Astrocyte of the spinal cord (primary cell): ENCODE measurements around the gene SPOCK3.

Experiments used
- DNase-seq: peaks from one replicate; pipeline ENCODE4 v3.0.0; 2011; ENCODE audit warnings: low read depth, low spot score
- H3K4me3 ChIP-seq: 2 replicates; pipeline ENCODE4 v1.5.1; 2011; ENCODE audit warnings: low read depth, mild to moderate bottlenecking, low read length, moderate library complexity
- CTCF ChIP-seq: IDR thresholded peaks from 2 replicates; pipeline ENCODE4 v1.5.1; 2012; ENCODE audit warnings: low read depth, mild to moderate bottlenecking, low read length, inconsistent platforms
- in situ Hi-C: cut with HindIII; loops from 2 replicates; pipeline ENCODE4 v1.10.0; 2017; ENCODE audit warnings: low sequenced_read_pairs

The SPOCK3 gene

DNA sequence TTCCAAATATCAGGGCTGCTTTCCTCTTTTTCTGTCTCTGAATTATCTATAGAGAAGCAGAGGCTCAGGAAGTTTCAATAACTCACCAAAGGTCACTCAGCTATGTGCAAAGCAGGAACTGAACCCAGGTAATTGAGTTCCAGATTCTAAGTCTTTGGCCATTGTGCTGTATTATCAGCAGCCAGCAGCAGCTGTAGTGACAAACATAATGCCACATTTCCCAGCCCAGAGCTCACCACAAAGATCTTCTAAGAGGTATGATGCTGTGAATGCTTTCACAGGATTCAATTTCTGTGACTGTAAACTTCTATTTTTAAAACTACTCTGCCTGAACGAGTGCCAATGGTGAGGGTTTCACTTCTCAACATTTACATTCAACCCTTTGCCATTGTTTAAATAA is 56.4 kb downstream of the SPOCK3 start:
- TF ChIP-seq CTCF = no peak

GRCh38 chr4:167176723-167177367 is 57.4 kb downstream of the SPOCK3 start:
- H3K4me3 ChIP-seq = no peak overlapping the region
- TF ChIP-seq CTCF = no peak
- in situ Hi-C loops = no loop called here
- no peak for DNase-seq

More for the DNA sequence above, 56.4 kb downstream of the SPOCK3 start:
- H3K4me3 ChIP-seq = no peak overlapping the region
- in situ Hi-C loops = no loop called here
- DNase-seq = no peak

DNA sequence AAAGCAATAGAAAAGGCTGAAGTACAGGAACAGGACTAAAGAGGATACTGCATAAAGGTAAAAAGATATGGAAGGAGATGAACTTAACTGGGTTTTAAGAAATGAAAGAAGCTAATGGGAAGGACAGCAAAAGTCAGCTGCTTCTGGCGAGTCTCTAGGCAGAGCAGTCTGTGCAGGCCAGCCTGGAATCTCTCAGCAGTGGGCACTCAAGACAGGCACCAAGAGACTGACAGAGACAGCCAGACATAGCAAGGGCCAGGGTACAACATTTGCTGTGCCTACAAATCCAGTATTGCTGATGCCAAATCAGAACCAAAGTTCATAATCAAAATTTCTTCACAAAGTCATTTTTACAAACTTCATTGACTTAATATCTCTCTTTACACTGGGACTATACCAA is 62.4 kb downstream of the SPOCK3 start:
- in situ Hi-C loops = no loop called here
- TF ChIP-seq CTCF = no peak
- DNase-seq = no peak
- H3K4me3 ChIP-seq = no peak overlapping the region

- in situ Hi-C loops = no loop called here
- DNase-seq = no peak
- no peak for TF ChIP-seq CTCF
- H3K4me3 ChIP-seq = no peak overlapping the region
Observed at GRCh38 chr4:167168611-167169010, 65.7 kb downstream of the SPOCK3 start.

DNA sequence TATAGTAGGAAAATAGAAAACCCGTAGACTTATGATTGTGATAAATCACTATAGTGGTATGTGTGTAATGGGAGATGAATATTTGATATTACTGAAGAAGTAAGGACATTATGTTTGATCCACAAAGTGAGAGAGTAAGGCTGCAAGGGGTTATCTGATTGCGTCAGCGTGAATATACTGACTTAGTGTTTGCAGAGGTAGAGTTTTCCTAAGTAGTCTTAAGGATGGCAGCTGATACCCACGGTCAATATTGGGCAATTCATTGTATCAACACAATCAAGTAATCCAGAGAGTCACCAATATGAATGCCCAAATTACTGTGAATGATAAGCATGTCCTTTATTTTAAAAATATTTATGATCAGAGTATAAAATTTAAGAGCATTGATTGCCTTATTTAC is 83.7 kb downstream of the SPOCK3 start:
- in situ Hi-C loops = no loop called here
- H3K4me3 ChIP-seq = no peak overlapping the region
- DNase-seq = no peak
- no peak for TF ChIP-seq CTCF

DNA sequence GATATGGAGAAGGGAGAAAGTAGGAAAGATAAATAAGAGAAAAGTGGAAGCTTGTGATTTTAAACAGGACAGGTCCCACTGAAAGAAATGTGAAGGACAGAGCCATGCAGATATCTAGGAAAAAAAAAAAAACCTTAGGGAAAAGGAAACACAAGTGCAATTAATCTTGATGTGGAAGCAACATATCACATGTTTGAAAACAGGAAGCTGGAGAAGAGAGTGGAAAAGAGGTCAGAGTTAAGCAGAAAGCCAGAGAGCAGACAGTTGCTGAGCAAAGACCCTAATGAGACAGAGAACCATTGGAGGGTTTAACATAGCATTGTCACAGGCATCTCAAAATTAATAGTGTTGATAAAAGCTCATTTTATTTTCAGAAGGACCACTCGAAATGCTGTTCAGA is 89.7 kb downstream of the SPOCK3 start:
- in situ Hi-C loops = no loop called here
- no peak for DNase-seq
- no peak overlapping the region for H3K4me3 ChIP-seq
- no peak for TF ChIP-seq CTCF
